SK-N-MC (cell line): ENCODE data around the gene DGKZ.

Experiments
- EZH2 ChIP-seq: fragments of 200-600 bp; sonication (generic); IDR thresholded peaks from one replicate; pipeline ENCODE4 v1.6.1; 2017; ENCODE audit warnings: antibody characterized with exemption
- POLR2AphosphoS5 ChIP-seq: IDR thresholded peaks from 2 replicates; pipeline ENCODE4 v1.6.1; 2012; ENCODE audit warnings: mild to moderate bottlenecking, low read depth, low read length, borderline replicate concordance

DNA sequence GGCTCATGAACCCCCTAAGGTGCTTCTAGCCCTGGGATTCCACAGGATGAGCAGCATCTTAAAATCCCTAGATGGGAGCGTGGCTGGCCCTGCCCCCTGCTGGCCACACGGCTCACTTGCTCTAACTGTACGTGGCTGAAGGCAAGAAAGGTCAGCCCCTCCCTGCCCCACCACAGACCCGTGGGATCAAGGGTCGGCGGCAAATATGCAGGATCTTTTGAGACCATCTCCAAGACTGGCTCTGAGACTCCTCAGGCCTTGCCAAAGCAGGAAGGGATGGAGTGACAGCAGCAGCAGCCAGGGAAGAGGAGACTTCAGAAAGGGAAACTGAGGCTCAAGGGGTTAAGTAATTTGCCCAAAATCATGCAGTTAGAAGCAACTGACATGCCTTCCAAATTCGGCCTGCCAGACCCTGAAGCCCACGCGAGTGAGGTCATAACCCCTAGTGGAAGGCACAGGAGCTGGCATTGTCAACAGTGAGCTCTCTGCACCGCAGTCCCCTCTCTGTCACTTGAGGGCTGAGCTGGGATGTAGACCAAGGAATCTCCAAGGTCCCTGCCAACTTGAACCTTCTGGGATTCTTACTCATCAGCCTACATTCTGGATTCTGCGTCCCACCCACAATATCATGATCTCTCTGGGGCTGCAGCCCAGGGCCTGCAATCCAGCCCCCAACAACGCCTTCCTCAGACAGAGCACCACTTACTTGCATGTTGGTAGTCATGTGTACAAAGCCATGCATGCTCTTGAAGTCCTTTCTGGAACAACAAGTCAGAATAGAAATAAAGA is 38.4 kb upstream of the DGKZ start:
- TF ChIP-seq EZH2, result no peak
- TF ChIP-seq POLR2AphosphoS5, result no peak
